CD14-positive monocyte (primary cell): ENCODE data around the gene DMBT1. TPM values are rescaled to one million over a fixed set of nuclear protein-coding genes. Genes with fewer than 3 reads are reported as not detected.

Experiments
- DNase-seq, 3 donors: peaks; one replicate each; pipeline ENCODE4 v3.0.0-alpha.2; 2011 to 2022
- H2AFZ ChIP-seq: 2 replicates; pipeline ENCODE4 v1.6.0; 2012; ENCODE audit warnings: mild to moderate bottlenecking, low read depth, low read length, inconsistent platforms; ENCODE audit not compliant: insufficient read depth, poor library complexity, severe bottlenecking
- H3K27ac ChIP-seq, 2 donors: 1 replicate in 1 of 2; 2 replicates in 1 of 2; pipeline ENCODE4 v1.5.1; 2012 to 2013; ENCODE audit warnings: low read length in 2 of 2, control low read depth in 1 of 2, inconsistent platforms in 1 of 2, low read depth in 1 of 2, mild to moderate bottlenecking in 1 of 2
- H3K27me3 ChIP-seq, 2 donors: one replicate each; pipeline versions ENCODE4 v1.6.0 to v1.6.1; 2011 to 2013; ENCODE audit warnings: low read length in 2 of 2; ENCODE audit not compliant: control insufficient read depth in 2 of 2, insufficient read depth in 2 of 2
- H3K36me3 ChIP-seq, 2 donors: replicated peaks in 1 of 2; 1 replicate in 1 of 2; 2 replicates in 1 of 2; pipeline versions ENCODE4 v1.5.1 to v1.6.1; 2012 to 2013; ENCODE audit warnings: low read length in 2 of 2, control low read depth in 1 of 2, inconsistent platforms in 1 of 2, mild to moderate bottlenecking in 1 of 2; ENCODE audit not compliant: insufficient read depth in 2 of 2, control insufficient read depth in 1 of 2
- H3K4me1 ChIP-seq, 2 donors: 1 replicate in 1 of 2; 2 replicates in 1 of 2; pipeline versions ENCODE4 v1.5.1 to v1.6.1; 2012 to 2013; ENCODE audit warnings: low read length in 2 of 2, control low read depth in 1 of 2, inconsistent platforms in 1 of 2, mild to moderate bottlenecking in 1 of 2, moderate library complexity in 1 of 2; ENCODE audit not compliant: insufficient read depth in 2 of 2, control insufficient read depth in 1 of 2
- H3K4me2 ChIP-seq: replicated peaks from 2 replicates; pipeline ENCODE3; 2012; ENCODE audit warnings: low read length, moderate library complexity, mild to moderate bottlenecking; ENCODE audit not compliant: poor library complexity, severe bottlenecking; ENCODE audit errors: extremely low read depth
- H3K4me3 ChIP-seq, 3 experiments: fragments of 200-600 bp in 1 of 3; sonication (generic) in 1 of 3; replicated peaks in 1 of 3; 1 replicate in 2 of 3; 2 replicates in 1 of 3; pipeline ENCODE4 v1.5.1; 2011 to 2013; ENCODE audit warnings: low read length in 3 of 3, mild to moderate bottlenecking in 3 of 3, control low read depth in 2 of 3, low read depth in 2 of 3, inconsistent platforms in 1 of 3, moderate library complexity in 1 of 3
- H3K79me2 ChIP-seq: 2 replicates; pipeline ENCODE4 v1.6.0; 2012; ENCODE audit warnings: mild to moderate bottlenecking, control low read depth, inconsistent platforms, low read length, moderate library complexity; ENCODE audit not compliant: insufficient read depth
- H3K9ac ChIP-seq: 2 replicates; pipeline ENCODE4 v1.6.0; 2017; ENCODE audit warnings: low read length, mild to moderate bottlenecking; ENCODE audit not compliant: insufficient read depth, poor library complexity, severe bottlenecking
- H3K9me3 ChIP-seq, 2 donors: replicated peaks in 1 of 2; 1 replicate in 1 of 2; 2 replicates in 1 of 2; pipeline versions ENCODE4 v1.5.1 to v1.6.1; 2012 to 2013; ENCODE audit warnings: low read length in 2 of 2, control low read depth in 1 of 2; ENCODE audit not compliant: control insufficient read depth in 1 of 2, insufficient read depth in 1 of 2
- H4K20me1 ChIP-seq: 2 replicates; pipeline ENCODE4 v1.6.0; 2012; ENCODE audit warnings: mild to moderate bottlenecking, low read length, control low read depth, moderate library complexity; ENCODE audit not compliant: insufficient read depth
- H3K27ac Mint-ChIP-seq, 7 donors: one replicate each; pipeline ENCODE4 v1.8.0; 2020; ENCODE audit warnings: mild to moderate bottlenecking in 7 of 7, mixed read lengths in 7 of 7, moderate library complexity in 6 of 7, inconsistent platforms in 2 of 7
- H3K27me3 Mint-ChIP-seq, 3 donors: one replicate each; pipeline ENCODE4 v1.8.0; 2021 to 2022; ENCODE audit warnings: low read depth in 3 of 3, mild to moderate bottlenecking in 3 of 3, mixed read lengths in 3 of 3, moderate library complexity in 3 of 3, inconsistent platforms in 1 of 3
- H3K36me3 Mint-ChIP-seq, 2 donors: one replicate each; pipeline ENCODE4 v1.8.0; 2020; ENCODE audit warnings: mixed read lengths in 2 of 2, inconsistent platforms in 1 of 2, mild to moderate bottlenecking in 1 of 2
- H3K4me1 Mint-ChIP-seq: one replicate; pipeline ENCODE4 v1.8.0; 2020; ENCODE audit warnings: mild to moderate bottlenecking, mixed read lengths
- H3K4me3 Mint-ChIP-seq, 2 donors: one replicate each; pipeline ENCODE4 v1.8.0; 2020; ENCODE audit warnings: mild to moderate bottlenecking in 2 of 2, mixed read lengths in 2 of 2, moderate library complexity in 1 of 2
- H3K9me3 Mint-ChIP-seq, 7 donors: one replicate each; pipeline ENCODE4 v1.8.0; 2020 to 2022; ENCODE audit warnings: mixed read lengths in 7 of 7, mild to moderate bottlenecking in 6 of 7, moderate library complexity in 6 of 7, inconsistent platforms in 2 of 7
- whole genome bisulfite sequencing: methylation state at CpG from one replicate; pipeline ENCODE4 v1.1.5; 2013; ENCODE audit warnings: missing lambda C conversion rate; ENCODE audit not compliant: insufficient coverage; 5-methylcytosine and 5-hydroxymethylcytosine counted together
- intact Hi-C, 2 donors: fragments of 100-400 bp; cut with micrococcal nuclease; formaldehyde crosslinking; loops; one replicate each; pipeline versions ENCODE4 v1.15.0 to v1.15.1; 2023
- polyA plus RNA-seq, 3 donors: library from polyadenylated mRNA; depleted of rRNA in 1 of 3; unstranded in 2 of 3; stranded (reverse) in 1 of 3; fragments of 300-500 nt in 2 of 3; fragments of >200 nt in 1 of 3; fragmentation: Illumina TruSeq in 2 of 3; gene quantifications; 1 replicate in 2 of 3; 2 replicates in 1 of 3; pipeline ENCODE4 v1.2.3, GENCODE V29; 2012 to 2021
- TF ChIP-seq, protein P1 (sequence below): fragments of 200-600 bp; IDR thresholded peaks from one replicate; pipeline ENCODE4 v1.8.0; 2022; ENCODE audit warnings: antibody characterized with exemption, mild to moderate bottlenecking

DMBT1 gene
- polyA plus RNA-seq, 3 donors: not detected

DNA sequence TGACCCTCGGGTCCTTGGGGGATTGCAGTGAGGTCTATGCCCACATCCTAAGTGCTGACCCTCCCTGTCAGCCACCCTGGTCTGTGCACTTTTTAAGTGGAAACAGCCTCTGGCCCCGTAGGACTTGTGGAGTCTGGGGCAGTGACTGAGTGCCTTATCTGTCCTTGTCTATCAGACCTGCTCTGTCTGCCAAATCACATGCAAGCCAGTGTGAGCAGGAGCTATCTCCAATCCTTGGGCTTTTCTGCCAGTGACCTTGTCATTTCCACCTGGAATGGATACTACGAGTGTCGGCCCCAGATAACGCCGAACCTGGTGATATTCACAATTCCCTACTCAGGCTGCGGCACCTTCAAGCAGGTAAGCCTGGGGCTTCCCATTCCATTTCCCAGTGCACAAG is 76.4 kb downstream of the DMBT1 start:
- H3K27ac Mint-ChIP-seq: no peak overlapping the region
- peaks cover 0 to 9% (median 3%) of the 10 kb centered on the region in 3 donors for H3K27me3 Mint-ChIP-seq
- Histone ChIP-seq H3K27ac (no peak overlapping the region), H4K20me1 (no peaks in the 10 kb centered on the region), H3K9ac (no peak overlapping the region), H3K9me3 (no peaks in the 10 kb centered on the region), H3K4me1 (no peaks in the 10 kb centered on the region), H3K4me2 (no peak overlapping the region), H3K4me3 (no peak overlapping the region), H2AFZ (no peak overlapping the region), H3K36me3 (no peaks in the 10 kb centered on the region), H3K79me2 (no peaks in the 10 kb centered on the region), H3K27me3 (no peaks in the 10 kb centered on the region)
- H3K4me3 Mint-ChIP-seq: no peak overlapping the region
- TF ChIP-seq, protein P1, sequence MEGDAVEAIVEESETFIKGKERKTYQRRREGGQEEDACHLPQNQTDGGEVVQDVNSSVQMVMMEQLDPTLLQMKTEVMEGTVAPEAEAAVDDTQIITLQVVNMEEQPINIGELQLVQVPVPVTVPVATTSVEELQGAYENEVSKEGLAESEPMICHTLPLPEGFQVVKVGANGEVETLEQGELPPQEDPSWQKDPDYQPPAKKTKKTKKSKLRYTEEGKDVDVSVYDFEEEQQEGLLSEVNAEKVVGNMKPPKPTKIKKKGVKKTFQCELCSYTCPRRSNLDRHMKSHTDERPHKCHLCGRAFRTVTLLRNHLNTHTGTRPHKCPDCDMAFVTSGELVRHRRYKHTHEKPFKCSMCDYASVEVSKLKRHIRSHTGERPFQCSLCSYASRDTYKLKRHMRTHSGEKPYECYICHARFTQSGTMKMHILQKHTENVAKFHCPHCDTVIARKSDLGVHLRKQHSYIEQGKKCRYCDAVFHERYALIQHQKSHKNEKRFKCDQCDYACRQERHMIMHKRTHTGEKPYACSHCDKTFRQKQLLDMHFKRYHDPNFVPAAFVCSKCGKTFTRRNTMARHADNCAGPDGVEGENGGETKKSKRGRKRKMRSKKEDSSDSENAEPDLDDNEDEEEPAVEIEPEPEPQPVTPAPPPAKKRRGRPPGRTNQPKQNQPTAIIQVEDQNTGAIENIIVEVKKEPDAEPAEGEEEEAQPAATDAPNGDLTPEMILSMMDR: no peak
- 95% methylated on average over 2 of the region's 7 CpGs for WGBS
- no peaks in the 10 kb centered on the region for H3K36me3 Mint-ChIP-seq
- no peak for DNase-seq
- peaks cover 0 to 9% (median 2%) of the 10 kb centered on the region in 7 donors for H3K9me3 Mint-ChIP-seq
- H3K4me1 Mint-ChIP-seq: no peaks in the 10 kb centered on the region
- intact Hi-C loops: no loop called here

DNA sequence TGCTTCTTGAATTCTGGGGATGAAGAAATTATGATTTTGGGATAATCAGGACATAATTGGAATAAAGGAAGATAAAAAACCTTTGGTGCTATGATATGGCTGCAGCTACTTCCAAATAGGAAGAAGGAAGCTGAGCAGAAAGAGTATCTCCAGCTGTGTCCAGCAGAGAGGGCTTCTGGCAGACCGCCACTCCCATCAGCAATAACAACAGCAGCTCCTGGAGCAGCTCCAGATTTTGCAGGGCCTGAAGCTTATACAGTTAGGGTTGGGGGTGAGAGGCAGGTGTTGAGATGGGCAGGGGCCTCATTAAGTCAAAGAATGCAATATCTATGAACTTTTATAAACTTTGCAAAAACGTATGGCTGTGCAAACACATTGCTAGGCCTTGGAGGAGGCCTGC is 76.8 kb downstream of the DMBT1 start:
- Histone ChIP-seq H3K4me3 (no peak overlapping the region), H3K79me2 (no peaks in the 10 kb centered on the region), H3K27me3 (no peaks in the 10 kb centered on the region), H3K9me3 (no peaks in the 10 kb centered on the region), H3K4me2 (no peak overlapping the region), H2AFZ (no peak overlapping the region), H4K20me1 (no peaks in the 10 kb centered on the region), H3K4me1 (no peaks in the 10 kb centered on the region), H3K9ac (no peak overlapping the region), H3K27ac (no peak overlapping the region), H3K36me3 (no peaks in the 10 kb centered on the region)
- TF ChIP-seq, protein P1: no peak
- H3K4me1 Mint-ChIP-seq: no peaks in the 10 kb centered on the region
- intact Hi-C loops: no loop called here
- H3K4me3 Mint-ChIP-seq: no peak overlapping the region
- 80% methylated on average over 1 of the region's 2 CpGs for WGBS
- DNase-seq: no peak
- H3K27me3 Mint-ChIP-seq: peaks cover 0 to 11% (median 3%) of the 10 kb centered on the region in 3 donors
- H3K27ac Mint-ChIP-seq: no peak overlapping the region
- no peaks in the 10 kb centered on the region for H3K36me3 Mint-ChIP-seq
- H3K9me3 Mint-ChIP-seq: peaks cover 0 to 5% (median 2%) of the 10 kb centered on the region in 7 donors
